Transverse colon (tissue), 4 donors: Measurements from ENCODE around the gene MAP3K14. TPM values are rescaled to one million over a fixed set of nuclear protein-coding genes. Genes with fewer than 3 reads are reported as not detected.

ENCODE experiments used
- DNase-seq: peaks from one replicate; pipeline ENCODE4 v3.0.0-alpha.2; 2019
- H3K27ac ChIP-seq, 4 donors: fragments of 200-600 bp; sonication (generic); 2 replicates each; pipeline ENCODE4 v1.5.1; 2016 to 2018; ENCODE audit warnings: inconsistent platforms in 4 of 4
- H3K27me3 ChIP-seq: fragments of 200-600 bp; sonication (generic); 2 replicates; pipeline ENCODE4 v1.5.1; 2017; ENCODE audit warnings: inconsistent platforms
- H3K36me3 ChIP-seq, 4 donors: fragments of 200-600 bp; sonication (generic); 2 replicates each; pipeline ENCODE4 v1.5.1; 2017 to 2019; ENCODE audit warnings: inconsistent platforms in 4 of 4
- H3K4me1 ChIP-seq, 4 donors: fragments of 200-600 bp; sonication (generic); 2 replicates each; pipeline ENCODE4 v1.5.1; 2017 to 2020; ENCODE audit warnings: inconsistent platforms in 4 of 4
- H3K4me3 ChIP-seq, 4 donors: fragments of 200-600 bp; sonication (generic); 1 replicate in 1 of 4; 2 replicates in 3 of 4; pipeline versions ENCODE4 v1.5.1 to v1.6.1; 2017 to 2019; ENCODE audit warnings: inconsistent platforms in 4 of 4
- H3K9me3 ChIP-seq, 2 donors: fragments of 200-600 bp; sonication (generic); 2 replicates each; pipeline ENCODE4 v1.5.1; 2017 to 2019; ENCODE audit warnings: inconsistent platforms in 2 of 2
- CTCF ChIP-seq, 5 experiments: fragments of 200-600 bp in 3 of 5; fragments of 450-650 bp in 2 of 5; sonication (generic) in 3 of 5; IDR thresholded peaks; 1 replicate in 2 of 5; 2 replicates in 3 of 5; pipeline ENCODE4 v1.5.1; 2016 to 2017; ENCODE audit warnings: antibody characterized with exemption in 5 of 5, inconsistent platforms in 3 of 5, mild to moderate bottlenecking in 2 of 5, moderate library complexity in 1 of 5
- EP300 ChIP-seq: sonication (generic); formaldehyde crosslinking; IDR thresholded peaks from one replicate; pipeline ENCODE4 v1.6.1; 2017; ENCODE audit warnings: antibody characterized with exemption, low read depth
- POLR2A ChIP-seq: fragments of 450-650 bp; IDR thresholded peaks from one replicate; pipeline ENCODE4 v1.6.1; 2016; ENCODE audit warnings: antibody characterized with exemption, mild to moderate bottlenecking, moderate library complexity
- POLR2AphosphoS5 ChIP-seq, 3 donors: sonication (generic); formaldehyde crosslinking; IDR thresholded peaks; one replicate each; pipeline ENCODE4 v1.6.1; 2016; ENCODE audit warnings: antibody characterized with exemption in 3 of 3
- WGBS, 2 donors: methylation state at CpG; one replicate each; pipeline ENCODE4 v1.1.5; 2018; ENCODE audit warnings: low coverage in 1 of 2; 5-methylcytosine and 5-hydroxymethylcytosine counted together
- in situ Hi-C, 4 donors: fragments of 200-750 bp; cut with MboI; loops; one replicate each; pipeline versions ENCODE4 v1.15.0 to v1.15.1; 2017; ENCODE audit warnings: low sequenced_read_pairs in 3 of 4, low pct_ligation_motif_present in 1 of 4, low pct_unique_long_range_greater_than_20kb in 1 of 4
- intact Hi-C: fragments of 100-400 bp; cut with DNase I; formaldehyde crosslinking; loops from one replicate; pipeline ENCODE4 v1.15.1; 2023; ENCODE audit warnings: low total_unique reads
- total RNA-seq, 4 donors: library from RNA; depleted of rRNA; stranded (reverse); fragments of >200 nt; gene quantifications; one replicate each; pipeline ENCODE4 v1.1.0, GENCODE V29; 2016

MAP3K14 gene
- total RNA-seq, 4 donors from 2014 or later = 13.0 to 33.7 (median 18.7) TPM

- peaks cover 8 to 50% (median 27%) of the 10 kb centered on the region in 4 donors for H3K4me1 ChIP-seq
- H3K27me3 ChIP-seq = peaks cover 3% of the 10 kb centered on the region
- no peaks in the 10 kb centered on the region for H3K36me3 ChIP-seq
- H3K4me3 ChIP-seq = no peak overlapping the region
- intact Hi-C loops = no loop called here
- 26% methylated on average over 16 of the region's 17 CpGs; no CpG with 5 or more reads in 1 of the 2 donors for WGBS, 2 donors
- peak overlapping the region; percentile 76 to 84 (median 83) for H3K27ac ChIP-seq
- in situ Hi-C loops = no loop called here
- peak; percentile 13 for DNase-seq
- H3K9me3 ChIP-seq = no peaks in the 10 kb centered on the region
- TF ChIP-seq EP300 (no peak), POLR2AphosphoS5 (IDR thresholded peaks at IDR 0.05) (no peak), CTCF (IDR thresholded peaks at IDR 0.05) (no peak), POLR2A (no peak)
These were observed 88.7 kb downstream of the MAP3K14 start for GRCh38 chr17:45227926-45228762.

- Histone ChIP-seq H3K36me3 (no peaks in the 10 kb centered on the region), H3K4me3 (peak overlapping the region in 1 of 4 donors; percentile 20), H3K27me3 (peaks cover 11% of the 10 kb centered on the region), H3K9me3 (no peaks in the 10 kb centered on the region), H3K4me1 (peaks cover 8 to 50% (median 27%) of the 10 kb centered on the region in 4 donors), H3K27ac (peak overlapping the region; percentile 76 to 84 (median 83))
- in situ Hi-C loops = no loop called here
- DNase-seq = peak; percentile 66
- intact Hi-C loops = no loop called here
- WGBS, 2 donors = 60% methylated on average over 8 of the region's 8 CpGs; no CpG with 5 or more reads in 1 of the 2 donors
- TF ChIP-seq EP300 = no peak
- TF ChIP-seq POLR2AphosphoS5 (IDR thresholded peaks at IDR 0.05) = no peak
These were observed 89.5 kb downstream of the MAP3K14 start for GRCh38 chr17:45227101-45227925.

- in situ Hi-C loops = no loop called here
- no peaks in the 10 kb centered on the region for H3K9me3 ChIP-seq
- no peak for TF ChIP-seq POLR2AphosphoS5 (IDR thresholded peaks at IDR 0.05)
- TF ChIP-seq EP300 = no peak
- no peak for TF ChIP-seq CTCF (IDR thresholded peaks at IDR 0.05)
- TF ChIP-seq POLR2A = no peak
- H3K36me3 ChIP-seq = no peaks in the 10 kb centered on the region
- peak overlapping the region; percentile 76 to 84 (median 83) for H3K27ac ChIP-seq
- intact Hi-C loops = no loop called here
- H3K4me1 ChIP-seq = peaks cover 8 to 50% (median 29%) of the 10 kb centered on the region in 4 donors
- no peak for DNase-seq
- WGBS, 2 donors = 56% methylated on average over 3 of the region's 3 CpGs; no CpG with 5 or more reads in 1 of the 2 donors
- peaks cover 19% of the 10 kb centered on the region for H3K27me3 ChIP-seq
- peak overlapping the region in 1 of 4 donors; percentile 20 for H3K4me3 ChIP-seq
These were observed 90.2 kb downstream of the MAP3K14 start for GRCh38 chr17:45226576-45226975.

- peaks cover 24% of the 10 kb centered on the region for H3K27me3 ChIP-seq
- WGBS, 2 donors = 59% methylated on average over 6 of the region's 11 CpGs; no CpG with 5 or more reads in 1 of the 2 donors
These were observed 90.8 kb downstream of the MAP3K14 start for GRCh38 chr17:45225964-45226530.

More at GRCh38 chr17:45225964-45226530, 90.8 kb downstream of the MAP3K14 start:
- peaks cover 8 to 48% (median 31%) of the 10 kb centered on the region in 4 donors for H3K4me1 ChIP-seq
- no peaks in the 10 kb centered on the region for H3K36me3 ChIP-seq
- DNase-seq = peak; percentile 91
- peak; percentile 57 for TF ChIP-seq POLR2A
- no peak for TF ChIP-seq EP300
- peak; percentile 58 to 88 (median 77) for TF ChIP-seq POLR2AphosphoS5 (IDR thresholded peaks at IDR 0.05)
- peak overlapping the region; percentile 76 to 84 (median 83) for H3K27ac ChIP-seq
- H3K9me3 ChIP-seq = no peaks in the 10 kb centered on the region
- peak overlapping the region in 1 of 4 donors; percentile 23 for H3K4me3 ChIP-seq
- intact Hi-C loops (no loop called here), in situ Hi-C loops (no loop called here)
